Immature natural killer cell (primary cell): ENCODE data around the gene ANKIB1. TPM values are rescaled to one million over a fixed set of nuclear protein-coding genes. Genes with fewer than 3 reads are reported as not detected.
A peak's percentile ranks its signal among the peaks of the same experiment; 100 is the strongest.
"Not testable (repeated sequence)": the region's sequence is repeated elsewhere in the genome, so short reads cannot be mapped to it uniquely, and the experiment has no call there.

Experiments
- DNase-seq, 3 donors: peaks; one replicate each; pipeline ENCODE4 v3.0.0; 2022; ENCODE audit warnings: mixed read lengths in 1 of 3
- H3K27ac Mint-ChIP-seq, 6 donors: one replicate each; pipeline ENCODE4 v1.8.0; 2020; ENCODE audit warnings: mixed read lengths in 6 of 6, mild to moderate bottlenecking in 5 of 6, inconsistent platforms in 4 of 6, moderate library complexity in 3 of 6
- H3K27me3 Mint-ChIP-seq, 3 donors: one replicate each; pipeline ENCODE4 v1.8.0; 2020 to 2021; ENCODE audit warnings: low read depth in 3 of 3, mild to moderate bottlenecking in 3 of 3, mixed read lengths in 3 of 3, moderate library complexity in 3 of 3, inconsistent platforms in 1 of 3
- H3K36me3 Mint-ChIP-seq, 3 donors: one replicate each; pipeline ENCODE4 v1.8.0; 2020; ENCODE audit warnings: mixed read lengths in 3 of 3, inconsistent platforms in 2 of 3, mild to moderate bottlenecking in 2 of 3
- H3K4me1 Mint-ChIP-seq, 2 donors: one replicate each; pipeline ENCODE4 v1.8.0; 2020; ENCODE audit warnings: inconsistent platforms in 2 of 2, mild to moderate bottlenecking in 2 of 2, mixed read lengths in 2 of 2, moderate library complexity in 1 of 2
- H3K4me3 Mint-ChIP-seq, 5 donors: one replicate each; pipeline ENCODE4 v1.8.0; 2020; ENCODE audit warnings: mild to moderate bottlenecking in 5 of 5, mixed read lengths in 5 of 5, inconsistent platforms in 3 of 5, moderate library complexity in 3 of 5
- H3K9me3 Mint-ChIP-seq, 6 donors: one replicate each; pipeline ENCODE4 v1.8.0; 2020; ENCODE audit warnings: mild to moderate bottlenecking in 6 of 6, mixed read lengths in 6 of 6, inconsistent platforms in 4 of 6, moderate library complexity in 3 of 6
- polyA plus RNA-seq, 3 donors: library from polyadenylated mRNA; unstranded; fragments of 300-500 nt; fragmentation: Illumina TruSeq; gene quantifications; one replicate each; pipeline ENCODE4 v1.2.3, GENCODE V29; 2021

ANKIB1 gene
- polyA plus RNA-seq, 3 donors from 2014 or later, result 9.6 to 18.6 (median 13.4) TPM

DNA sequence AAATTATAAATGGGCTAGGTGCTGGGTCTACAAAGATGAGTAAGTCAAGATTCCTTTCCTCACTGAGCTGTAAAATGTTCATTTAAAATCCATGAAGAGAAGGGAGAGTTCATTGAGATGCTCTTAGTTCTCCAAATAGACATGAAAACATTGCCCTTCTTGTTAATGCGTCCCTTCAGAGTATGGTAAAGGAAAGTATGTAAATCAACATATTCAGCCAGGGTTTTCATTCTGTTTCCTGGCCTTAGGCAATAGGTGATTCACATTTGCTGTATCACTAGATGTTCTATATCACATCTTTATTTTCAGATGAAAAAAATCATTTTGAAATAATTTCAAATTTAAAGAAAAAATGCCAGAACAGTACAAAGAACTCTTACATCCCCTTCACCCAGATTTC lies 5.4 kb downstream of the ANKIB1 start:
- H3K9me3 Mint-ChIP-seq, result no peaks in the 10 kb centered on the region
- H3K27ac Mint-ChIP-seq, result peak overlapping the region in 1 of 6 donors; percentile 35
- no peak overlapping the region for H3K4me3 Mint-ChIP-seq
- no peak for DNase-seq
- H3K36me3 Mint-ChIP-seq, result peaks cover 0 to 4% (median 0%) of the 10 kb centered on the region in 3 donors
- H3K4me1 Mint-ChIP-seq, result peaks cover 36 to 63% of the 10 kb centered on the region in 2 donors
- H3K27me3 Mint-ChIP-seq, result peaks cover 2 to 10% (median 4%) of the 10 kb centered on the region in 3 donors

DNA sequence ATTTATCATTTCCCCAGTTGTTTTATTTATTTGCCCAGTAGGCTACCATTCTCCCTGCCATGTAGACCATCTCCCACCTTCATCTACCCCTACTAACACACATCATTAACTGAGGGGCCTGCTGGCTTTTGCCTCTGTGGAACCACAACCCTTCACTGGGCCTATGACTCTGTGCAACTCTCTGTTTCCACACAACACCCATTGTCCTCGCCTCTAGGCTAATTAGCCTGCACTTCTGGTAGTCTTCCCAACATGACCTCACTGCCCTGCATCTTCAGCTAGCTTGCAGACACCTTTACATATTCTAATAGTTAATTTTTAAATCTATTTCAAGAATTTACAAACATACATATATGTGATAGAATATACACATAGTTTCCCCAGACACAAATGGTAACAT lies 7.5 kb downstream of the ANKIB1 start:
- Mint-ChIP-seq H3K4me1 (peaks cover 20 to 52% of the 10 kb centered on the region in 2 donors), H3K27me3 (peaks cover 0 to 2% (median 0%) of the 10 kb centered on the region in 3 donors), H3K4me3 (no peak overlapping the region), H3K9me3 (no peaks in the 10 kb centered on the region), H3K27ac (no peak overlapping the region), H3K36me3 (peaks cover 0 to 4% (median 0%) of the 10 kb centered on the region in 3 donors)
- no peak for DNase-seq

DNA sequence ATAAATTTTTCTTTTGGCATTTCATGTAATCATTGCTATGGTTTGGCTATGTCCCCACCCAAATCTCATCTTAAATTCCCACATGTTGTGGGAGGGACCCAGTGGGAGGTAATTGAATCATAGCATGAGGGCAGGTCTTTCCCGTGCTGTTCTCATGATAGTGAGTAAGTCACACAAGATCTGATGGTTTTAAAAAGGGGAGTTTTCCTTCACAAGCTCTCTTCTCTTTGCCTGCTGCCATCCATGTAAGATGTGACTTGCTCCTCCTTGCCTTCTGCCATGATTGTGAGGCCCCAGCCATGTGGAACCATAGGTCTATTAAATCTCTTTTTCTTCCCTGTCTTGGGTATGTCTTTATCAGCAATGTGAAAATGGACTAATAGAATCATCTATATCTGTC lies 9.0 kb downstream of the ANKIB1 start:
- not testable (repeated sequence) for H3K4me3 Mint-ChIP-seq, H3K27me3 Mint-ChIP-seq, H3K9me3 Mint-ChIP-seq, DNase-seq, H3K36me3 Mint-ChIP-seq
- peaks cover 18 to 57% of the 10 kb centered on the region in 2 donors for H3K4me1 Mint-ChIP-seq
- peak overlapping the region in 1 of 6 donors; percentile 26 for H3K27ac Mint-ChIP-seq

DNA sequence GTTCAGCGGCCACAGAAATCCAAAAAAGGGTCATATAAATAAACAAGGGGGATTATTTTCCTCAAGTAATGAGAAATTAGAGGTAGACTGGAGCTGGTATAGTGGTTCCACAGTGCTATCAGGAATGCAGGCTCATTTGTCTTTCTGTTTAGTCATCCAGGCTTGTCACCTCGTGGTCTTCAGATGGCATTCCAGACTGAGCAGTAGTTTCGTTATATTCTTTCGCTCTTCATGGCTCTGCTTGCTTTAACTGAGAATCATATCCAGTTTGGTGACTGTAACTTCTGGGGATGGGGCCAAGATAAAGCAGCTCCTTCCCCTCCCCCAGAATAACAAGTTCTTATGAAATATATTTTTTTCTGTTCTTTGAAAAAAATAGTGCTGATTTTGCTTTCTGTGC lies 9.5 kb downstream of the ANKIB1 start:
- peaks cover 0 to 4% (median 0%) of the 10 kb centered on the region in 3 donors for H3K36me3 Mint-ChIP-seq
- no peak for DNase-seq
- H3K27ac Mint-ChIP-seq, result no peak overlapping the region
- H3K9me3 Mint-ChIP-seq, result no peaks in the 10 kb centered on the region
- H3K4me3 Mint-ChIP-seq, result no peak overlapping the region
- peaks cover 0 to 2% (median 0%) of the 10 kb centered on the region in 3 donors for H3K27me3 Mint-ChIP-seq
- H3K4me1 Mint-ChIP-seq, result peaks cover 22 to 63% of the 10 kb centered on the region in 2 donors

DNA sequence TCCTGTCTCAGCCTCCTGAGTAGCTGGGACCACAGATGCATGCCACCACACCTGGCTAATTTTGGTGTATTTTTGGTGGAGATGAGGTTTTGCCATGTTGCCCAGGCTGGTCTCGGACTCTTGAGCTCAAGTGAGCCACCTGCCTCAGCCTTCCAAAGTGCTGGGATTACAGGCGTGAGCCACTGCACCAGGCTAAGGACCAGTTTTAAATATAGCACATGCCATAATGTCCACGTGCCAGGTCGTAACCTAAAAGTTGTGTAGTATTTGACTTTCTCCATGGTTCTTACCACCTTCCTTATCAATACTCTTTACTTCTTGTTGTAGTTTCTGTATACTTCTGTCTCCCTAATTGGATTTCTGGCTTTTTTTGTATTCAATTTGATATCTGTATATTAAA lies 13.3 kb downstream of the ANKIB1 start:
- H3K36me3 Mint-ChIP-seq, result peaks cover 3 to 7% (median 4%) of the 10 kb centered on the region in 3 donors
- no peak overlapping the region for H3K4me3 Mint-ChIP-seq
- peaks cover 20 to 47% of the 10 kb centered on the region in 2 donors for H3K4me1 Mint-ChIP-seq
- DNase-seq, result no peak
- H3K27me3 Mint-ChIP-seq, result no peaks in the 10 kb centered on the region
- H3K9me3 Mint-ChIP-seq, result no peaks in the 10 kb centered on the region
- no peak overlapping the region for H3K27ac Mint-ChIP-seq

DNA sequence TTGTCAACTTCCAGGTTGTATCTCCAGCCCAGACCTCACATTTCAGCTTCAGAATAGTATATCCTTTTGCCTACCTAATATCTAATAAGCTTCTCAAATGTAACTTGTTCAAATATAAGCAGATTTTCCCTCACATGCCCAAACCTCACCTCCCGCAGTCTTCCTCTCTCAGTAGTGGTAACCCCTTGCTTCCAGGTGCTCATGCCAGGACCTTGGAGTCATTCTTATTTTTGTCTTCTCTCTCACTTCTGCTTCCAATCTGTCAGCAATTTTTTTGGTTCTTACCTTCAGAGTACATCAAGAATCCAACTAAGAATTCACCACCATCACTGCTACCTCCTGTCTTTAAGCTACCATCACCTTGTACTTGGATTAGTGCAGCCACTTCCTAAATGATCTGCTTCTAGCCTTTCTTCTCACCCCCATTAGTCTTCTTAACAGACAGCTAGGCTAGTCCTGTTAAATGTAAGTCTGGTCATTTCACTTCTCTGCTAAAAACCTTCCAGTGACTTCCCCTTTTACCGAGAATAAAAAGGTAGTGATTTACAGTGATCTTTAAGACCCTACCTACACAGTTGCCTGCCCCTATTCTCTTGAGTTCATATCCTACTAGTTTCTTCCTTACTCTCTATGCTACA lies 14.0 kb downstream of the ANKIB1 start:
- peaks cover 3 to 8% (median 4%) of the 10 kb centered on the region in 3 donors for H3K36me3 Mint-ChIP-seq
- H3K27me3 Mint-ChIP-seq, result no peaks in the 10 kb centered on the region
- H3K4me3 Mint-ChIP-seq, result no peak overlapping the region
- no peaks in the 10 kb centered on the region for H3K9me3 Mint-ChIP-seq
- H3K27ac Mint-ChIP-seq, result no peak overlapping the region
- no peak for DNase-seq
- H3K4me1 Mint-ChIP-seq, result peaks cover 20 to 46% of the 10 kb centered on the region in 2 donors

DNA sequence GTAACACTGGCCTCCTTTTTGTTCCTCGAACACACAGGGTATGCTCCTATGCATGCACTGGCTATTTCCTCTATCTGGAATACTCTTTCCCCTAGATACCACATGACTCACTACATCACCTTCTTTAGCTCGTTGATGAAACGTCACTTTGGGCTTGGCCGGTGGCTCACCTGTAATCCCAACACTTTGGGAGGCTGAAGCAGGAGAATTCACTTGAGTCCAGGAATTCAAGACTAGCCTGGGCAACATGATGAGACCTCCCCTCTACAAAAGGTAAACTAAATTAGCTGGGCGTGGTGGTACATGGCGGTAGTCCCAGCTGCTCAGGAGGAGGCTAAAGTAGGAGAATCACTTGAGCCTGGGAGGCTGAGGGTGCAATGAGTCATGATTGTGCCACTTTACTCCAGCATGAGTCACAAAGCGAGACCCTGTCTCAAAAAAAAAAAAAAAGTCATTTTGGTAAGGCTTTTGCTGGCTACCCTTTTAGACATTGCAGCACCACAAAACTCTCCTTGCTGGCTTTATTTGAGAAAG lies 14.5 kb downstream of the ANKIB1 start:
- Mint-ChIP-seq H3K27ac (no peak overlapping the region), H3K27me3 (no peaks in the 10 kb centered on the region), H3K4me1 (peaks cover 17 to 40% of the 10 kb centered on the region in 2 donors), H3K9me3 (no peaks in the 10 kb centered on the region), H3K36me3 (peaks cover 0 to 8% (median 3%) of the 10 kb centered on the region in 3 donors), H3K4me3 (no peak overlapping the region)
- no peak for DNase-seq

DNA sequence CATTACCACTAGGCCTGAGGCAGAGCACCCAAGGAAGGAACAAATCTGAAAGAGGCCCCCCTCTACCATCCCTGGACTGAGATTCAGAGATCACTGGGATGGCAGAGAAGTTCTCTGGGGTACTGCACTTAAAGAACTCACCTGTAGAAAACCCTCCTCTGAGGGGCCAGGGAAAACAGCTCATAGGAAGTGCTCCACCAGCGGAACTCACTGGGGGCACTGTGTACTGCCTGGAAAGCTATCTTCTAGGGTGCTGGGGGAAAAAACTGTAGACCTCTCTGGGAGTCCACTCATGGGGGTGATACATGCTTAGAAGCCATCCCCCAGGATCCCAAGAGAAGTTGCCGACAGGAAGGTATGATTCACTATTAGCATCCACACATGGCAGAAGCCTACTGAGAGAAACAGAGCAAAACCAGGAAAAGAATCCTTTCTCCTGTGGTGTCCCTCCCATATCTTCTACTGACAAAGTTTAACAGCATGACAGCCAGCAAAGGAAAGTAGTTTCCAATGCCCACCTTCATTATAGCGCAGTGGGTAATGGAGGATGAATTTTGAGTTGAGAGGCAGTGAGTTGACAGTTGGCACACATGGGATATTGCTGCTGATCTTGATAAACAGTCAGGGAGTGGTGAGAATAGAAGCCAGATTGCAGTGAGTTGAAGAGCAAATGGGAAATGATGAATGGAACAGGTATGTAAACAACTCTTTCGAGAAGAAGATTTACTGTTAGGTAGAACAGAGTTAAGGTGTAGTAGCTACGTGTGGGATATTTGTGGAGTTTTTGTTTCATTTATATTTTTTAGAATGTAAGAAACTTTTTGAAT lies 20.9 kb downstream of the ANKIB1 start:
- no peak for DNase-seq
- Mint-ChIP-seq H3K27me3 (no peaks in the 10 kb centered on the region), H3K36me3 (peaks cover 0 to 7% (median 2%) of the 10 kb centered on the region in 3 donors), H3K4me3 (no peak overlapping the region), H3K9me3 (no peaks in the 10 kb centered on the region), H3K27ac (no peak overlapping the region), H3K4me1 (peaks cover 4 to 17% of the 10 kb centered on the region in 2 donors)

DNA sequence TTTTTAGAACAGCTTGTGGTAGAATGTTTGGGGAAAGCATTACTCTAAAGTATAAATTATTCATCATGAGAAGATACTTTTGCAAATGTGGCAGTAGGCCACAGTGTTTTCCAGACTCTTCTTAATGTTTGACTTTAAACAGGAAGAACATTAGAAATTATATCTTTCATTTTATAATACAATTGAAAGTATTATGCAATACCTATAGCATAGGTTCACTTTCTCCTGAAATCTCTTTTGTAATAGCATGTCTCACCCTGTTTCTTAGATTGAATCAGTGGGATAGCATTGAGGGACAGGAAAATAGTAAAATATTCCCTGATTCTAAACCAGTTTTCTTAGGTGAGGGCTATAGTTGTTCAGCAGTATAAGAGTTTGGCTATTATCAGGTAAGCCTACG lies 23.1 kb downstream of the ANKIB1 start:
- H3K9me3 Mint-ChIP-seq, result no peaks in the 10 kb centered on the region
- H3K36me3 Mint-ChIP-seq, result peaks cover 0 to 6% (median 0%) of the 10 kb centered on the region in 3 donors
- H3K4me3 Mint-ChIP-seq, result no peak overlapping the region
- H3K27ac Mint-ChIP-seq, result no peak overlapping the region
- no peaks in the 10 kb centered on the region for H3K27me3 Mint-ChIP-seq
- no peak for DNase-seq
- peaks cover 0 to 23% of the 10 kb centered on the region in 2 donors for H3K4me1 Mint-ChIP-seq

DNA sequence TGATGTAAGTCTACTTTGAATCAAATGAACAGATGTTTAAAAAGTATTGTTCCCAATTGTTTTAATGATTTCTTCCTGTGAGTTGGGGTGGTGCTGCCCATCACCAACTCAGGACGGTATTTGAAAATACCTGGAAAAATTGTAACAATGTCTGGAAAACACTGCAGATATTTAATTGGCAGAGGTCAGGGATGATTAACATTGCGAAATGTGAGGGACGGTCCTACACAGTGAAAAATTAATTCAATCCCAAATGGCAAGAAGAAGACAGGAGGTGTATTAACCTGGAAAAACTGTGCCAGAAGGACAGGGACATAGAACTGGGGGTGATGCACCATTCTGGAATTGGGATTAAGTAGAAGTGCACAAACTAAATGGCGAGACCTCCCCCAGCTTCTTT lies 29.6 kb downstream of the ANKIB1 start:
- H3K36me3 Mint-ChIP-seq, result peaks cover 0 to 5% (median 4%) of the 10 kb centered on the region in 3 donors
- no peak overlapping the region for H3K4me3 Mint-ChIP-seq
- H3K27me3 Mint-ChIP-seq, result no peaks in the 10 kb centered on the region
- no peak for DNase-seq
- peaks cover 11 to 49% of the 10 kb centered on the region in 2 donors for H3K4me1 Mint-ChIP-seq
- H3K27ac Mint-ChIP-seq, result no peak overlapping the region
- H3K9me3 Mint-ChIP-seq, result no peaks in the 10 kb centered on the region

DNA sequence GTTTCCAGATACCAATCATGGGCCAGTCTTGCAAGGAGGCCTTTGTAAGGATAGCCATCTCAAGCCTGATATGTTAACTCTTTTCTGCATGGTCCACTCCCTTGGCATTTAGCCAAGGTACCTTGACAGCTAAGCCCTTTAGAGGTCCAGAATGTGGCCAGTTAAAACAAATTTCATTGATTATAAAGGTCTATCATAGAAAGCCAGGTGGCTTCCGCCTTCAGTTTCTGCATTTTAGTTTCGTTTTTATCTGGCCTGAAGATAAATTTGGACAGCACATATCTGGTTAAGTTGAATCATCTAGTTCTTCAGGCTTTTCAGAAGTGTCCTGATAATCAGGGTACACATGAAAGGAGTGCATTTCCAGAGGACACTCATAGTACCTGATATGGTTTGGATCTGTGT lies 30.7 kb downstream of the ANKIB1 start:
- no peaks in the 10 kb centered on the region for H3K9me3 Mint-ChIP-seq
- H3K27ac Mint-ChIP-seq, result no peak overlapping the region
- H3K4me1 Mint-ChIP-seq, result peaks cover 14 to 42% of the 10 kb centered on the region in 2 donors
- no peak overlapping the region for H3K4me3 Mint-ChIP-seq
- peaks cover 0 to 5% (median 4%) of the 10 kb centered on the region in 3 donors for H3K36me3 Mint-ChIP-seq
- DNase-seq, result no peak
- H3K27me3 Mint-ChIP-seq, result no peaks in the 10 kb centered on the region

DNA sequence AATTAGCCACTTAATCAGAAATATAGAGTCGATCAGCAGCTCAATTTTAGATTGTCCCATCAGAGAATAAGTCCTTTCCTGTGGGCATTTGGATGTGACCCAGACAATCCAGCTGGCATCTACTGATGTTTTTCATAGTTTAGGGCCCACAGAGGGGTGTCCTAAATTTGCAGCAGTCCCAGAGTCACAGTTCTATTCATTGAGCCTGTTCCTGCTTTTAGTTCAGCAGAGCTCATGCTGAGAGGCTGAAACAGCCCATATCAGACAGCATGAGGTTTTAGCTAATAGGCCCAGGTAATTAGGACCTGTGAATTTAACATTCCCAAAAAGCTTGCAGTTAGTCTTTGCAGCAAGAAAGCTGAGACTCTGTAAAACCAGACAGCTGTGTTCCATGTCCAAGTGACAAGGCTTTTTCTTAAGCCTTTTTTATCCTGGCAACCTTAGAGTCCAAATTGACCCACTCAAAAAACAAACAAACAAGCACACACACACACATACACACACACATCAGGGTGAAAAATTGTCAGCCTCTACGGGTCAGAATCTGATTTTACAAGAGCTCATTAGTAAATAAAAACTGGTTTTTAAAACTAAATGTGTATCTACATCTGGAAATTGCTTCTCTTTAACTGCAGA lies 33.7 kb downstream of the ANKIB1 start:
- Mint-ChIP-seq H3K4me3 (no peak overlapping the region), H3K36me3 (peaks cover 0 to 5% (median 0%) of the 10 kb centered on the region in 3 donors), H3K4me1 (peaks cover 14 to 25% of the 10 kb centered on the region in 2 donors), H3K9me3 (no peaks in the 10 kb centered on the region), H3K27ac (peak overlapping the region in 1 of 6 donors; percentile 15), H3K27me3 (no peaks in the 10 kb centered on the region)
- no peak for DNase-seq

DNA sequence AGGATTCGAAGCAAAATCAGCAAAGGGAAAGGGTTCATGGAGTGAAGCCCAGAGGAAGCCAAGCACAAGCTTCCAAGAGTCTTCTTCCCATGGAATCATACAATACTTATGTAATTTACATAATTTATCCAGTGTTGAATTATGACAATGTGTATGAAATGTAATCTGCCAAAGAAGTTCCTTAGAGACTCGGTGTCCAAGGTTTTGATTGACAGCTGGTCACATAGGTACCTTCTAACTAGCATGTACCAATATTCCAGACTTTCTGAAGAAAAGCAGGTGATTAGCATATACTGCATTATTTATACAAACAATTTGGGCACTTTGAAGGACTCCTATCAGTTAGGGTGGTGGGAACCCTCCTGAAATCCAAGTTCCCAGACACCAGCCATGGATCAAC lies 35.3 kb downstream of the ANKIB1 start:
- Mint-ChIP-seq H3K4me1 (peaks cover 12 to 25% of the 10 kb centered on the region in 2 donors), H3K27ac (no peak overlapping the region), H3K9me3 (no peaks in the 10 kb centered on the region), H3K36me3 (peaks cover 0 to 5% (median 0%) of the 10 kb centered on the region in 3 donors), H3K4me3 (no peak overlapping the region), H3K27me3 (no peaks in the 10 kb centered on the region)
- no peak for DNase-seq
